Measurements from ENCODE around the gene MLLT6.

The MLLT6 gene

DNA sequence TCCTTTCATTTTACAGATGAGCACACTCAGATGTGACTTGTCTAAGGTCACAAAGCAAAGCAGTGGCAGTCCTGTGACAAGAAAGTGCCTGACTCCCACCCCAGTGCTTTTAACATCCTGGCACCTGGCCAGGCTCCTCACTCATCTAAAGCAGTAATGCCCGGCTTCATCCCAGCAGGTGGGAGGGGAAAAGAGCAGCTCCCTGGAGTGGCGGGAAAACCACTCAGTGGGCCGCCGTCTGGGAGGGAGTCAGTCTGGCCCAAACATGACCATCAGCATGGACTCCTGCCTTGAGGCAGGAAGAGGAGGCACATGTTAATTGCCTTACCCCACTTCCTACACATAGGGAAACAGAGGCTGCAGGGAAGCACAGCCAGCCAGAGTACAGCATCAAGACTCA is 40.5 kb downstream of the MLLT6 start:
- no peak for DNase-seq

DNA sequence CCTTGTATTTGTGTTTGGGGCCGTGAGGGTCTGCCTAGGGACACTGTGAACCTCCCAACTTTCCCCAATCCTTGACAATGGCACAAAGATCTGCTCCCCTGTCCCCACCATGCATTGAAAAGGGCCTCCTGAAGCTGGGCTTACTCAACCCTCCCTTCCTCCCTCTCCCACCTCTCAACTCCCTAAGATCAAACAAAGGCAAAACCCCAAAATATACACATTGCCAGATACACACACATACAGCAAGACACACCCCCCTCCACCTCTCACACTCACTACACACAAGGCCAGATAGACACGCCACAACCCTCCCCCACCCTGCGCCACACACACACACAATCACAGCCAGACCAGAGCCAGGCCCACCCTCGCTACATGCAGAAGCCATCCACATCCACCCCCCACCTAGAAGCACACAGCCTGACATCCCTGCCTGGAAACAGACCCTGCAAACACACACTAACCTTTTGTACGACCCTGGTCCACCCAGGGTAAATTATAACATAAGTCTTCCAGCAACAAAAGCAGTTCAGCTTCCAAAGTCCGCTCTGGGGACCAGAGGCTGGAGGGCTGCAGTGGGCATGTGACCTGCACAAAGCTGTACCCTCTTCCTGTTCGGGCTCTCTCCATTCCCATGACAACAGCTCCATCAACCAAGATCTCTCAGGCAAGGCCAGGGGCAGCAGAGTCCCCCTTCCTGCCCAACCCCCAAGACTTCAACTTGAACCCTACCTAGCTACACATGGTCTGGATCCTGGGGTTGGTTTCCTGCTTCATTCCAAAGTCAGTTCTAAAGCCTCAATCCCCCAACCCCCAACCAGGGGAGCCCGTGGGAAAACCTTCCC is 41.2 kb downstream of the MLLT6 start:
- DNase-seq = no peak

DNA sequence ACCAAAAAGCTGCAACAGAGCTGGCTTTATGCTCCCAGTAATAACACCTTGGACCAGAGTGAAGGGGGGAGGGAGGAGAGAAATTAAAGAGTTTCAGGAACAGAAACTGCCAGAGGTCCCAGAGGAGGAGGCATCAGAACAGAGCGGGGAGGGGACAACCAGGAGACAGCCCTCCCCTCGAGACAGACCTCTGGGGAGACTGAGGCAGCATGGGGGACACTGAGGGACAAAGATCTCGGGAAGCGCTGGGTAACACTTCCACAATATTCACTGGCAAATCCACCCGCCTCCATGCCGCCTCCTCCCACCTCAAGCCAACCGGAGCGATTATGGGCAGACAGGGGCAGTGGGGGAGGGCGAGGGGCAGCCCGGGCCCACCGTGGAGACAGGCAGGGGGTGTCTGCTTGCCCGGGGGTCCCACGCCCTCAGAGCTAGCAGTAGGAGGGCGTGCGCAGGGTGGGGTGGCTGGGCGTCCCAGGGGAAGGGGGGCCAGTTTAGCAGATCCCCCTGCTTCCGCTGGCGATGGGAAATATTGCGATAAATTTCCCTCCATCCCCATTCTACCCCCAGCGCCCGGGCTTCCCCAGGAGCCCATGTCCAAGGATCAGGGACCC is 41.9 kb downstream of the MLLT6 start:
- no peak for DNase-seq

DNA sequence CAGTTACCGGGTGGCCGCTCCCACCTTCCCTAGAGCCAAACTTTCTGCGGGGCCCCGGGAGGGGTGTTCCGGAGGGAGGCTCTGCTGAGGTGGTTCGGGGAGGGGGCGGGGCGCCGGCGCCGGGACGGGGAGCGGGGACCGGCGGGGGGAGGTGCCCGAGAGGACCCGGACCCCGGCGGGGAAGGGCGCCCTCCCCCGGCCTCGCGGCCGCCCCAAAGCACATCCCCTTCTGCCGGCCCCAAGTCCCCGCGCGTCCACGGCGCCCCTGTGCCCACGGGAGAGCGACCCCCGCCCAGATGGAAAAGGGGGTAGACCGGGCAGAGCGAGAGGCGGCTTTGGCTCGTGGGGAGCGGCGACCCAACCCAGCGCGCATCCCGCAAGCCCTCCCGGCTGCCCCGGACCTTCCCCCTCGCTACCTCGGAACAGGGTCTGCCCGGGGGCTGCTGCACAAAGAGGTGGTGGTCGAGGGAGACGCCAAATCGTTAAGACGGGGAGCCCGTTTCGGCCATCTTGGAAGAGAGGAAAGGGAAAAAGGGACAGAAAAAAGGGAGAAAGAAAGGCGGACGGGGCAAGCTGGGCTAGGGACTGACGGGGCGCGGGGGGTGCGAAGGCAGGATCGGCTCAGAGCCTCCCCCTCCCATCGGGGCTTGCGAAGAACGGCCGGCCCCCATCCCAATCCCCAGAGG is 42.5 kb downstream of the MLLT6 start:
- no peak for DNase-seq

DNA sequence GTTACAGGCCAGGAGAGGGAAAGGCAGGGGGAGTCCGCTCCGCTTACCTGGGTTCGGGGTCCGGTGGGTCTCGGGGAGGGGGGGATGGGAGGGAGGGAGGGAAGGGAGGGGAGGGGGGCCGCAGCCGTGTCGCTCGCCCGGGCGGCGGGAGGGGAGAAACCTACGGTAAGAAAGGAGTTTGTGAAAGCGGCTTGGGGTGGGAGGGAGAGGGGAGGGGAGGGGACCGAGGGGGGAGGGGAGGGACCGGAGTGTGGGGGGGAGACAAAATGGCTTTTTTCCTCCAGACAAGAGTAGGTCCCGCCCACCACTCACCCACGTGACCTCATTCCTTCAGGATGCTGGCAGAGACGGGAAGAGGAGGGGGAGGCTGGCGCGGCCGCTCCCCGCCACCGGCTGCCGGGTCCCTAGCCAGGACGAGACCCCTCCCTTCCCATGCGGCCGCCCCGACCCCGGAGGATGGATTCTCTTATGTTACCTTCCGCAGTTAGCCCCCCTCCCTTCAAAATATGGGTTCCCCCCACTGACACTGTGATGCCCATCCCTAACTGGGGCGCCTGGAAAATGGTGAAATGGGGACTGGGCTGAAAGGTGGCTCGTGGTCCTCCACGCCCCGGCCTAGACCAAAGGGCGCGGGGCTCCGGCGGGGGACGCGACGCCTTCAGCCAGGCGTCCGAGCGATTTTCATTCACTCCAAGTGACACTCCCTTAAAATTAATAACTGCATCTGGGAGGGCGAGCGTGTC is 43.2 kb downstream of the MLLT6 start, which contains the start of gene PCGF2:
PCGF2 (minus strand) TSS at position 188 of the 743 bp plus-strand sequence. CDS start 7,934 bp downstream, outside the sequence.
- DNase-seq = no peak

DNA sequence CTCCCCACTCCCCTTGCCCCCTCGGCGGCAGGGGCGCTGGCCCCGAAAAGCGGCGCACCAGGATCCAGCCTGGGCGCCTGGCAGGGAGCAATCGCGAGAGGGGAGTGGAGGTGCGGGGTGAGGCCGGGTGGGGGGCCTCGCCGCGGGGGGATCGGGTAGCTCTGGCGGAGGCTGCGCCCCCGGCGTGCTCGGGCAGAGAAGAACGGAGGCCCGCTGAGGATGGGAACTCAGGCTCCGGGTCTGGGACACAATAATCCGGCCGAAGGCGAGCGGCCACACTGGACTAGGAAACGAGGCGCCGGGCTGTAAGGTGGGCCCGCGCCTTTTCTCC is 43.8 kb downstream of the MLLT6 start:
- DNase-seq = no peak

DNA sequence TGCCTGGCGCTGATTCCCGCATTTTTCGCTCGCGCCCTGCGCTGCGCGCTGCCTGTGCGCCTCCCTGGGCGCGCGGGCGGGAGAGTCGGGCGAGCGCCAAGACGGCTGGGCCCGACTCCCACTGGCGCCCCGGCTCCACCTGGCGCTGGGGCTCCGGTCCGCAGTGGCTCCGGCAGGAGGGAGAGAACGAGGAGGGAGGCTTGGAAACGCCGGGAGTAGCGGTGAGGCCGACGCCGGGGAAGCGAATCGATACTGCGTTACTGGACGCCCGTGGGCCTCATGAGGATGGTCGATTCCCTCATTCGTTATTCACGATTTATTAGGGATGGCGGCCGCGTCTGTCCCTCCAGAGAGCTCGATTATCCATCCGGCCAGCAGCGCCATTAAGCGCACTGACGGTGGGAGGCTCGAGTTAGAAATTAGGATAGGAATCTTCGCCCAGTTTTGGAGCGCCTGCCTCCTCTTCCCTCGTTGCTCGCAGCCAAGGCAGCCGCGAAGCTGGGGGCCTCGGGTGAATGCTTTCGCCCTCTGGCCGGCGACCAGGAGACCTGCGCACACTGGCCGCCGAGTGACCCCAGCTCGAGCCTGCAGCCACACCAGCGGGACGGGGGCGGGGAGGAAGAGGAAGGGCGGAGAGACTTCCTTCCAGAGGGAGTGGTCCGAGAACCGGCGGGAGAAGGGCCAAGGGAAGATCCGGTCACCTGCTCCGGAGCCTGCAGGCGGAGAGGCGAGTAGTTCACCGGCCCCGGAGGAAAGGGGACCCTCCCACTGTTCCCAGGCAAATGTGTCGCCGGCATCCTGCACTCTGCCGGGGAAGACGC is 44.4 kb downstream of the MLLT6 start:
- no peak for DNase-seq

DNA sequence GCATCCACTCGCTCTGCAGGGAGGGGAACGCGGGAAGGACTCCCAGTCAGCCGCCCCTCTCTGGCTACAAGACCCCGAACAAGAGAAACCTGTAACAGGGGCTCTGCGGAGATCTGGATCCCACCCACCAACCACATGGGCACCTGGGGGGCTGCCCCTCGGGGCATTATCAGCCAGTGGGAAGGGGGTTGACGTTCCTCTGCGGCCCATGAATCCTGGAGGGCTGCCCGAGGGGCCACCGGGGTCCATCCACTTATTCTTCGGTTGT is 44.9 kb downstream of the MLLT6 start:
- no peak for DNase-seq

DNA sequence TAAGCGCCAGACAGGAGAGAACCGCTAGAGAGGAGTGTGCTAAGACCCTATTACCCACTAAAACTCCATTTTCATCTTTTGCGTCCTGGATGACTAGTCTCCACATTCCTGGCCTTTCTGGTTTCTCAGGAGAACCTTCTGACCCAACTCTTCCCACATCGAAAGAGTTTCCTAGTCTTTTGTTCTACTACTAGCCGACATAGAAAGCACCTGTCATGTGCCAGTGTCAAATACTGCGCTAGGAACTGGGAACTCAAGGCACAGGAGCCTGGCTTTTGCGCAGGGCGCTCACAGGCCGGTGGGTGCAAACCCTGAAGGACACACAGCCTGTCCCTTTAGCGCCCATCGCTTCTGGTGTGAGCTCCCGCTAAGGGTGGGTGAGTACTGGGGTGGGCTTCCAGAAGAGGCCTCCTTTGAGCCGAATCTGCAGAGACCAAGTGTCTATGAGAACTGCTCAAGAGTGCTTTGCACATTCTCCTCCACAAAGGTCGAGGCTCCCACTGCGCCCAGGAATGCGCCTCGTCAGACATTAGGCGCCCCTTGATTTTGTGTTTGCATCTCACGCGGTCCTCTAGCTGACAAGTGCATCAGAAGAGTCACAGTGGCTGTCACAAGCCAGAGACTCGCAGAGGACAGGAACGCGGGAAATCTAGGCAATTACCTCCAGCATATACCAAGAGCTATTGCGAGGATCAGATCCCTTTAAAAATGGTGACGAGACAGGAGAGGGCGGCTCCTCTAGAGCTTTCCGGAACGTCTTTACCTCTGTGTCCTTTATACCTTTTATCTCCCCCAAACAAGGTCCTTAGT is 45.4 kb downstream of the MLLT6 start:
- no peak for DNase-seq

DNA sequence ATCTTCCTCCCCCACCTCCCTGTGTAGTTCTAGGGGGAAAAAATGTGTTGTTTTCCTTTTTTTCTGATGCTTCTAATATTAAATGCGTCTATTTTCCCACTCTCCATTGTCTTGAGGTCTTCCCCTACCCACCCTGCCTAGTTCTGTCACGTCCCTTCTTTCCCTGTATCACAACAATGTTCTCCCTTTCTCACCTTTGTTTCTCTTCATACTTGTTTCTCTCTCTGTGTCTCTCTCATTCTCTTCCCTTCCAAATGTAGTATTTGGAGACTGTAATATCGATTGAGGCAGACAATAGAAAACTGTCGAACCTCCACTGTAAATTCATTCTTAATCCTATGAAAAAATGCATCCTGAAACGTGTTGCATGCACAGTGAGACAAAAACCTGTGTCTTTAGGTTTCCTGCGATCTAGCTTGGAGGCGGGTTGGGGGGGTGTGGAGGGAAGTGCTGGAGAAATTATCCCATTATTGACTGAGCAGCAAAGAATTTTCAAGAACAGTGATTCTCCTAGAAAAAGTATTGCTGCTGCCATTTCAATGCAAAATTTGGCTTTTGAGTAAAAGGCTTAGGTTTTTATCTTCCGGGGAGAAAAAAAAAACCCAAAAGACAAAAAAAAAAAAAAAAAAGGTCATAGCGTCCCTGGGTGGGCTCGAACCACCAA is 46.2 kb downstream of the MLLT6 start:
- no peak for DNase-seq

DNA sequence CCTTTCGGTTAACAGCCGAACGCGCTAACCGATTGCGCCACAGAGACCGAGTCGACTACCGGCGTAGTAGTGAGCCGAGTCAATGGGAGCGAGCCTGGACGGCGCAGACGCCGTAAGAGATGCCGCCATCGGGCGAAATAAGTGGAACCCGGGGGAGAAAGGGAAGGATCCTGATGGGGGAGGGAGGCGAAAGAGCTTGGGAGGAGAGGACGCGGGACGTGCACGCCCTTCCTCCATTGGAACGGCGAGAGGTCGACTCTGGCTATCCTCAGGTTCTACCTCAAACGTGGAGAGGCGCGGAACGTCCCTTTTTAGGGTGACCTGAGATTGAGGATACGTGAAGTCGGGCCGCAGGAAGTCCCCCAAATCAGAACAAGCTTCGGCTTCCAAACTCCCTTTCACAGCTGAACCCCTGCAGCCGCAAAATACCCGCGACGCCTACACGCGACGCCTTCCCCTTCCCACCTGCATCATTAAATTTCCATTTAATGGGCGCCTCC is 46.8 kb downstream of the MLLT6 start:
- peak; percentile 60 for DNase-seq

DNA sequence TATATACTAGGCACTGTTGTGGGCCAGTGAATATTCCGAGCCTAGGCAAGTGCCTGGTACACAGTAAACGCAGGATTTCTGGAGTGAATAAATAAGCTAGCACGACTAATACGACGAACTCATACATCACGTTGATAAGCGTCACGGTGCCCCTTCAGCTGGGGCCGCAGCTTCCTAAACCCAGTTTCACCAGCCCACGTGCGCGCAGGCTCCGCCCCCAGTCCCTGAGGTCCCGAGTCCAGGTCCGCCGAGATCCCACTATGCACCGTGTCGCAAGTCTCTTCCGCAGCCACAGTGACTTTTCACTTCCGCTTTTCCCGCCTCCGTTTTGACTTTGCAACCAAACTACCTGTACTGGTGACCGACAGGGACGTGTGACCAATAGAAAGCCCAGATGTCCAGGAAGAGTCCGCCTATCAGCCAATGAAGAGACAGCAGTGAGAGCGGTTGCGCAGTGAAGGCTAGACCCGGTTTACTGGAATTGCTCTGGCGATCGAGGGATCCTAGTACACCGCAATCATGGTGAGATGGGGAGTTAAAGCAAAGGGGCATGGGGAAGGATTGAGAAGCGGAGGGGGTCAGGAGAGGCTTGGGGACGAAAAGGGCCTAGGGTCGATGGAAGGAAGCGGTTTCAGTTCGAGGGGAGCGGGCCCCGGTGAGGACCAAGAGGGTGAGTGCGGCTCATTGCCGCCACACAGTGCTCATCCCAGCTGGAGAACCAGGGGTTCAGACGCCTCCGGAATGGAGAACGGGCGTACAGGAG is 47.4 kb downstream of the MLLT6 start, which contains the start of gene PSMB3:
PSMB3 (plus strand) TSS at position 434 of the 763 bp plus-strand sequence; CDS start at position 520, 86 bp downstream.
- DNase-seq = peak; percentile 90

DNA sequence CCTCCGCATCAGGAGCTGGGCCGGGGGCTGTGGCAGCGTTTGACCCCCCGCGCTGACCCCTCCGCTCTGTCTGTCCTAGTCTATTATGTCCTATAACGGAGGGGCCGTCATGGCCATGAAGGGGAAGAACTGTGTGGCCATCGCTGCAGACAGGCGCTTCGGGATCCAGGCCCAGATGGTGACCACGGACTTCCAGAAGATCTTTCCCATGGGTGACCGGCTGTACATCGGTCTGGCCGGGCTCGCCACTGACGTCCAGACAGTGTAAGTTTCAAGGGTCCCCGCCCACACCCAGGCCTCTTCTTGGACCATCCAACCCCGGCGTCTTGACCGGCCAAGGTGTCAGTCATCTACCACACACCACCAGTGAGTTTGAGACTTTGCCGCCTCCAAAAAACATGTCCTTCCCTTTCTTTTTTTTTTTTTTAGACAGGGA is 48.0 kb downstream of the MLLT6 start:
- DNase-seq = no peak

DNA sequence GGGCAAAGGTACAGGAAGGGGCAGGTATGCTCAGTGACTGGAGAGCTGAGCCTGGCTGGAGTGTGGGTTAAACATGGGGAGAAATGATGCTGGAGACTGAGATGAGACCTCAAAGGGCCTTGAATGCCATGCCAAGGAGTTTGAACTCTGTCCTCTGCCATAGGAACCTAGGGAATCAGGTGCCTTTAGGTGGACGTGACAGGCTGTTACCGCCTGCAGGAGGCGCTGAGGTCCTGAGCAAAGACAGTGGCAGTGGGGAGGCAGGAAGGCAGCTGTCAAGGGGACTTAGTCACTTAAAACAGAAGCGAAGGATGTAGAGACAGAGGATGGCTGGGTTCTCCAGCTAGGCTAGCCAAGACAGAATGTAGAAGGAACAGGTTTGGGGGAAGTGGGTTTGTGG is 56.5 kb downstream of the MLLT6 start:
- DNase-seq = no peak

DNA sequence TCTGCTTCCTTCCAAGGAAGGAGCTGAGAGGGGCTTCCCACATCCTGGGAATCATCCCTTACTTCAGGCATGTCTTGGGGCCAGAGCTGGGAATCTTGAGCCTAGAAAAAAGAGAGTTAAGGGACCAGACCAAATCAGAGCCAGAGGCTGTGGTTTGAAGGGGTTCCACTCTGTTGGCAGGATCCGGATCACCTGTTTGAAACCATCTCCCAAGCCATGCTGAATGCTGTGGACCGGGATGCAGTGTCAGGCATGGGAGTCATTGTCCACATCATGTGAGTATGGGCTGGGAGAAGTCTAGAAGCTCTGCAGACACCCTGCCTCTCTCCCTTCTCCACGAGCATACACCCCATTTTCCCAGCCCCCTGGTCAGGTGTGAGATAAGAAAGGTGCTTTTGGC is 57.2 kb downstream of the MLLT6 start:
- DNase-seq = no peak

DNA sequence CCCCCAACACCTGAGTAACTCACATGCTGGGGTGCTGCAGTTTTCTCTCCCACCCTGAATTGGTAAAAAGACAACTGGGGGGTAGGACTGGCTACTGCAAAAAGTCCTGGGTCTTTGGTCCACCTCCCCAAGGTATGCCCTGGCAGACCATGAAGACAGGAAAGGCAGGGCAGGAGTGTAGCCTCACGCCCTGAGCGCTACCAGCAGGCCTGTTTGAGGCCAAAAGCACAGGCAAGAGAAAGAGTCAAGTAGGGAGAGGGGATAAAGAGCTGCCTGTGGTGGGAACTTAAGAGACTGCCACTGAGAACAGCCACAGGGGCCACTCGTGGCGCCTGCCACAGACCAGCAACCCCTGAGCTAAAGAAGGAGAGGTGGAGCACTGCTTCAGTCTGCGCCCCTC is 61.3 kb downstream of the MLLT6 start:
- DNase-seq = no peak

DNA sequence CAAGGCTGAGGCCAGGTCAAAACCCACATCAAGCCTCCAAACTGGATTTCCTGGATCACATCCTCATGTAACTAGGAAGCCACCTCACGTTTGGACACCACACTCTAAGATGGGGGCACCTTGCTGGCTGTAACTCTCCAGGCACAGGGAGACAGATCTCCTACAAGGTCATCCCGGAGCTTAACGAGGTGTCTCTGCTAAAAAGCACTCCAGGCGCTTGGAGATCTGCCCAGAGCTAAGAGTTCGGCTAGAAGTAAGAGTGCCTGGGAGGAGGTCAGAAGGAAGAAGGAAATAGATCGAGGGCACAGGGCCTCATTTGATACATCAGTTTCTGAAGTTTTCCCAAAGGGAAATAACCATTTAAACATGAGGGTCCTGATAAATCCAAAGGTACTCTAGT is 63.3 kb downstream of the MLLT6 start:
- no peak for DNase-seq

DNA sequence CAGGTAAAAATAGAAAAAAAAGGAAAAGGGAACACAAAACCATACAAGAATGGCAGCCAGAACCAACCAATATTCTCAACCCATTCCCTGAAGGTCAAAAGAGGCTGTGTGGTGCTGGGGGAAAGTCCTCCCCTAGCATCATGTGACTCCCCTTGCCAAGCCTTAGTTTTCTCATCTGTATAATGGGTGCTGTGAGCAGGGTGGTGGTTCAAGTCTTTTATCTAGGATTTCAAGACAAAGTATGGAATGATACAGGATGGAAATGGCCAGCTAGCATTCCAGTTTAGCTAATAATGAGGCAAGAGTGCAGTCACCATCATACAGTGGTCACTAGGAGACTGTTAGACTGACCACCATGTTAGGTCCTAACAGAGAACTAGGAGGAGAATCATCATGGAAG is 68.2 kb downstream of the MLLT6 start:
- DNase-seq = no peak

DNA sequence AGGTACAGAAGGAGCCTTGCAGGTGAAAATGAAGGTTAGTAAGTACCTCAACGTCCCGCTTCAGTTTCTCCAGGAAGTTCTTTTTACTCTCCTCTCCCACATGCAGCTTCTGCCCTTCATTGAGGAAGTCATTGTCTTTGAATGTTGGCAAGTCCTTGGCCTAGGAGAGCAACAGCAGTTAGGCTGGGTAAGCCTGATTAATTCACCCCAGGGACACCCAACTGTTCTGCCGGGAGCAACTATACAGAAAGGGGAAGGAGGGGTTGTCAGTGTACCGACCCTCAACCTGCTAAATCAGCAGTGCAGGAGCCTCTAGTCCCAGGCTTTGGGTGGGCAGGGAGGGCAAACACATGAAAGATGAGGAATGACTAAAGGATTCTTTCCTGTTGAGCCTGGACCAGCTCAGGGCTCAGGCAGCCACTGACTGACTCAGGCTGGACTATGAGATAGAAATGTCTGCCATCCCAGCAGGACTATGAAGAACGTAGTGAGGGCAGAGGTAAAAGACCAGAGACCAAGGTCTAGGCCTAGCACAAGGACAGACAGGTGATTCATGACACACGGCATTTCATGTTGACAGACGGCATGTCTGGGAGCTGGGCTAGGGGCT is 72.7 kb downstream of the MLLT6 start:
- no peak for DNase-seq
